Measurements from ENCODE around the gene FAM9C.

GRCh38 chrX:13085526-13085925 lies 41.1 kb upstream of the FAM9C start:
- TF ChIP-seq GATA2 (IDR thresholded peaks at IDR 0.05; ENCODE audit: low read depth, low read length) (no peak), GATA3 (IDR thresholded peaks at IDR 0.05; ENCODE audit: low read depth, low read length) (no peak)
